H1 (cell line): ENCODE results near the gene CCDC7. TPM values are rescaled to one million over a fixed set of nuclear protein-coding genes. Genes with fewer than 3 reads are reported as not detected.

Source experiments
- CTCF ChIA-PET: fragments of 300-600 bp; sonication (Branson Sonifier 250); formaldehyde crosslinking; loops from one replicate; lab custom pipeline; 2021; ENCODE audit not compliant: partially characterized antibody; lab: Charles Lee
- POLR2A ChIA-PET: fragments of 300-600 bp; sonication (Branson Sonifier 250); formaldehyde crosslinking; loops from one replicate; lab custom pipeline; 2021; ENCODE audit warnings: inconsistent platforms; ENCODE audit not compliant: partially characterized antibody; lab: Charles Lee
- DNase-seq, 2 experiments: peaks; one replicate each; pipeline versions ENCODE4 v3.0.0 to v3.0.0-alpha.2; 2010 to 2022; ENCODE audit warnings: low spot score in 2 of 2, low read depth in 1 of 2, mixed read lengths in 1 of 2
- FAIRE-seq: peaks from 2 replicates; lab custom pipeline; 2011; peaks lifted over from hg19 to GRCh38; lab: Jason Lieb, UNC
- H2AFZ ChIP-seq: 2 replicates; pipeline ENCODE4 v1.8.1; 2012; ENCODE audit warnings: low read length, inconsistent platforms
- H2AK5ac ChIP-seq: 2 replicates; pipeline ENCODE4 v1.6.1; 2013; ENCODE audit warnings: low read depth, low read length
- H2BK120ac ChIP-seq: replicated peaks from 2 replicates; pipeline ENCODE3; 2013; ENCODE audit warnings: low read depth, low read length, inconsistent platforms
- H2BK12ac ChIP-seq: 2 replicates; pipeline ENCODE4 v1.6.1; 2013; ENCODE audit warnings: low read depth, low read length
- H2BK15ac ChIP-seq: 2 replicates; pipeline ENCODE4 v1.6.1; 2013; ENCODE audit warnings: low read length
- H2BK20ac ChIP-seq: 2 replicates; pipeline ENCODE4 v1.6.1; 2013; ENCODE audit warnings: low read length
- H2BK5ac ChIP-seq: 2 replicates; pipeline ENCODE4 v1.6.1; 2013; ENCODE audit warnings: low read depth, low read length
- H3K14ac ChIP-seq: 2 replicates; pipeline ENCODE4 v1.6.1; 2013; ENCODE audit warnings: inconsistent platforms; ENCODE audit not compliant: insufficient read length
- H3K18ac ChIP-seq: 2 replicates; pipeline ENCODE4 v1.6.1; 2013; ENCODE audit warnings: low read length; ENCODE audit errors: extremely low read depth
- H3K23ac ChIP-seq: 2 replicates; pipeline ENCODE4 v1.6.1; 2013; ENCODE audit warnings: inconsistent platforms; ENCODE audit not compliant: insufficient read length
- H3K23me2 ChIP-seq: 2 replicates; pipeline ENCODE4 v1.6.1; 2013; ENCODE audit warnings: low read depth, low read length
- H3K27ac ChIP-seq: 2 replicates; pipeline ENCODE4 v1.6.1; 2011; ENCODE audit warnings: low read depth, low read length, inconsistent platforms
- H3K27me3 ChIP-seq, 4 experiments: replicated peaks in 1 of 4; 1 replicate in 1 of 4; 2 replicates in 3 of 4; pipeline versions ENCODE4 v1.6.1 to v1.8.1; 2011 to 2013; ENCODE audit warnings: low read length in 3 of 4, mild to moderate bottlenecking in 3 of 4, inconsistent platforms in 2 of 4, mixed read lengths in 2 of 4, moderate library complexity in 1 of 4; ENCODE audit not compliant: control insufficient read depth in 3 of 4, insufficient read depth in 3 of 4; ENCODE audit errors: extremely low read depth in 1 of 4
- H3K36me3 ChIP-seq, 4 experiments: 2 replicates each; pipeline versions ENCODE4 v1.6.1 to v1.8.1; 2011 to 2013; ENCODE audit warnings: mild to moderate bottlenecking in 4 of 4, low read length in 3 of 4, moderate library complexity in 2 of 4, control low read depth in 1 of 4, inconsistent platforms in 1 of 4; ENCODE audit not compliant: insufficient read depth in 4 of 4, control insufficient read depth in 2 of 4
- H3K4ac ChIP-seq: replicated peaks from 2 replicates; pipeline ENCODE3; 2013; ENCODE audit warnings: low read length, low read depth, mixed read lengths, inconsistent platforms; ENCODE audit not compliant: insufficient read length
- H3K4me1 ChIP-seq, 4 experiments: replicated peaks in 1 of 4; 1 replicate in 1 of 4; 2 replicates in 3 of 4; pipeline versions ENCODE4 v1.6.1 to v1.8.1; 2011 to 2013; ENCODE audit warnings: low read length in 3 of 4, inconsistent platforms in 2 of 4, mixed read lengths in 1 of 4; ENCODE audit not compliant: insufficient read depth in 4 of 4, control insufficient read depth in 3 of 4
- H3K4me2 ChIP-seq, 2 experiments: 2 replicates each; pipeline versions ENCODE4 v1.6.1 to v1.8.1; 2011 to 2013; ENCODE audit warnings: low read depth in 2 of 2, low read length in 2 of 2, control low read depth in 1 of 2, inconsistent platforms in 1 of 2, mild to moderate bottlenecking in 1 of 2; ENCODE audit not compliant: insufficient read depth in 1 of 2
- H3K4me3 ChIP-seq, 4 experiments: fragments of 200-600, 300-600 bp in 1 of 4; sonication (generic), shearing (Covaris generic), sonication (Bioruptor Twin) in 1 of 4; 2 replicates each; pipeline versions ENCODE4 v1.5.1 to v1.8.1; 2011 to 2016; ENCODE audit warnings: low read length in 4 of 4, low read depth in 3 of 4, control low read depth in 2 of 4, inconsistent platforms in 2 of 4, mild to moderate bottlenecking in 2 of 4, mixed read lengths in 1 of 4, moderate library complexity in 1 of 4; ENCODE audit not compliant: insufficient read depth in 2 of 4; ENCODE audit errors: extremely low read depth in 1 of 4
- H3K56ac ChIP-seq: replicated peaks from 2 replicates; pipeline ENCODE3; 2013; ENCODE audit warnings: low read depth, mild to moderate bottlenecking, mixed read lengths, low read length, inconsistent platforms; ENCODE audit not compliant: insufficient read length
- H3K79me1 ChIP-seq: 2 replicates; pipeline ENCODE4 v1.6.1; 2013; ENCODE audit warnings: low read depth, low read length, control low read depth
- H3K79me2 ChIP-seq, 2 experiments: 2 replicates each; pipeline versions ENCODE4 v1.6.1 to v1.8.1; 2012 to 2013; ENCODE audit warnings: low read length in 2 of 2, mild to moderate bottlenecking in 2 of 2, inconsistent platforms in 1 of 2; ENCODE audit not compliant: insufficient read depth in 2 of 2, control insufficient read depth in 1 of 2
- H3K9ac ChIP-seq, 4 experiments: replicated peaks in 1 of 4; 1 replicate in 1 of 4; 2 replicates in 3 of 4; pipeline versions ENCODE4 v1.6.1 to v1.8.1; 2011 to 2013; ENCODE audit warnings: low read depth in 3 of 4, low read length in 3 of 4, control low read depth in 2 of 4, mild to moderate bottlenecking in 2 of 4, moderate library complexity in 2 of 4, inconsistent platforms in 1 of 4; ENCODE audit errors: extremely low read depth in 1 of 4
- H3K9me3 ChIP-seq, 2 experiments: 2 replicates each; pipeline versions ENCODE4 v1.6.1 to v1.8.1; 2012 to 2013; ENCODE audit warnings: mild to moderate bottlenecking in 2 of 2, moderate library complexity in 2 of 2, control low read depth in 1 of 2, inconsistent platforms in 1 of 2, low read depth in 1 of 2, low read length in 1 of 2, mixed read lengths in 1 of 2; ENCODE audit not compliant: insufficient read depth in 2 of 2
- H4K20me1 ChIP-seq, 2 experiments: replicated peaks in 1 of 2; 2 replicates each; pipeline versions ENCODE3 to v1.8.1; 2011 to 2013; ENCODE audit warnings: inconsistent platforms in 2 of 2, low read length in 2 of 2, mild to moderate bottlenecking in 1 of 2; ENCODE audit not compliant: insufficient read depth in 2 of 2, control insufficient read depth in 1 of 2
- H4K5ac ChIP-seq: 2 replicates; pipeline ENCODE4 v1.6.1; 2013; ENCODE audit warnings: low read length, low read depth, mixed read lengths, inconsistent platforms; ENCODE audit not compliant: insufficient read length
- H4K8ac ChIP-seq: 2 replicates; pipeline ENCODE4 v1.8.0; 2013; ENCODE audit warnings: mild to moderate bottlenecking, moderate library complexity, low read length, inconsistent platforms; ENCODE audit not compliant: insufficient read depth; ENCODE audit errors: extremely low read depth
- H4K91ac ChIP-seq: replicated peaks from 2 replicates; pipeline ENCODE3; 2013; ENCODE audit warnings: low read length, mixed read lengths, inconsistent platforms; ENCODE audit not compliant: insufficient read length
- CBX5 ChIP-seq: fragments of 300-800, 300-1000 bp; sonication (generic); IDR thresholded peaks from 2 replicates; pipeline ENCODE4 v1.7.1; 2016; ENCODE audit warnings: antibody characterized with exemption, low read length, low read depth
- CBX8 ChIP-seq: fragments of 300-800, 300-1000 bp; sonication (generic); IDR thresholded peaks from 2 replicates; pipeline ENCODE4 v1.7.1; 2016; ENCODE audit warnings: low read depth, low read length, borderline replicate concordance
- EGR1 ChIP-seq: IDR thresholded peaks from 2 replicates; pipeline ENCODE4 v1.6.1; 2011; ENCODE audit warnings: low read depth, low read length, borderline replicate concordance
- GABPA ChIP-seq: IDR thresholded peaks from 2 replicates; pipeline ENCODE4 v1.6.1; 2011; ENCODE audit warnings: mild to moderate bottlenecking, low read length, moderate library complexity, borderline replicate concordance; ENCODE audit not compliant: insufficient read depth
- NANOG ChIP-seq: IDR thresholded peaks from 2 replicates; pipeline ENCODE4 v1.6.1; 2011; ENCODE audit warnings: low read length, low read depth, mild to moderate bottlenecking, inconsistent platforms; ENCODE audit not compliant: insufficient read depth, poor library complexity, severe bottlenecking
- NRF1 ChIP-seq: IDR thresholded peaks from 2 replicates; pipeline ENCODE4 v1.6.1; 2011; ENCODE audit warnings: mild to moderate bottlenecking, low read depth, low read length, improper control_type of control experiment
- POU5F1 ChIP-seq: IDR thresholded peaks from 2 replicates; pipeline ENCODE4 v1.6.1; 2011; ENCODE audit warnings: low read depth, mild to moderate bottlenecking, low read length, moderate library complexity
- WGBS, 2 experiments: shearing (Covaris generic) in 1 of 2; methylation state at CpG; one replicate each; pipeline versions ENCODE4 v1.1.6 to v1.1.7; 2013 to 2015; ENCODE audit warnings: low lambda C conversion rate in 2 of 2, mixed read lengths in 2 of 2, inconsistent platforms in 1 of 2, low coverage in 1 of 2, missing lambda C conversion rate in 1 of 2; ENCODE audit not compliant: insufficient replicate concordance in 2 of 2, insufficient coverage in 1 of 2, insufficient read length in 1 of 2; ENCODE audit errors: extremely low coverage in 1 of 2, missing lambda C conversion rate in 1 of 2; 5-methylcytosine and 5-hydroxymethylcytosine counted together
- polyA plus RNA-seq, 7 experiments: library from polyadenylated mRNA; depleted of rRNA in 3 of 7; stranded (reverse) in 5 of 7; unstranded in 2 of 7; fragments of >200 nt in 5 of 7; fragments of 200-250 nt in 2 of 7; gene quantifications; 1 replicate in 5 of 7; 2 replicates in 1 of 7; 4 replicates in 1 of 7; pipeline versions ENCODE4 v1.2.1 to v1.2.3, GENCODE V29; 2011 to 2013; ENCODE audit warnings: missing spikeins in 2 of 7, mixed read lengths in 2 of 7
- total RNA-seq: library from RNA; stranded (reverse); fragmentation: NEBNext Ultra II Directional; extraction: Animal tissue kit (Norgen Biotek cat#: 25700); gene quantifications from 2 replicates; pipeline ENCODE4 v1.2.1, GENCODE V29; 2021

Gene CCDC7
- total and polyA plus RNA-seq, 2 of the 8 experiments (the other 6 are each of a cell fraction or from before 2014, with no cell fraction given), result 0.18 to 0.74 TPM

GRCh38 chr10:32922170-32922569 lies 476.2 kb downstream of the CCDC7 start:
- Histone ChIP-seq H4K20me1 (no peaks in the 10 kb centered on the region), H3K36me3 (peaks cover 16 to 75% (median 55%) of the 10 kb centered on the region in 4 experiments)

More at GRCh38 chr10:32922170-32922569, 476.2 kb downstream of the CCDC7 start:
- no peak overlapping the region for H3K14ac ChIP-seq
- H4K5ac ChIP-seq, result no peak overlapping the region
- no peak overlapping the region for H2BK5ac ChIP-seq
- no peak overlapping the region for H2BK20ac ChIP-seq
- H3K27ac ChIP-seq, result no peak overlapping the region
- ChIA-PET CTCF (no interaction called here), POLR2A (no interaction called here)
- H4K8ac ChIP-seq, result no peak overlapping the region
- no peaks in the 10 kb centered on the region for H3K4me1 ChIP-seq
- no peak overlapping the region for H3K9ac ChIP-seq
- H3K18ac ChIP-seq, result no peak overlapping the region
- FAIRE-seq (peak; percentile 32), DNase-seq (no peak)
- 89% methylated on average over 2 of the region's 2 CpGs; no CpG with 5 or more reads in 1 of the 2 experiments for WGBS, 2 experiments
- peaks cover 0 to 3% of the 10 kb centered on the region in 2 experiments; a peak in 2 of 4 replicates for H3K79me2 ChIP-seq
- H3K79me1 ChIP-seq, result peaks cover 2% of the 10 kb centered on the region; the same call in 1 of the 2 replicates
- no peak overlapping the region for H3K4me2 ChIP-seq
- no peak overlapping the region for H3K4ac ChIP-seq
- H2BK15ac ChIP-seq, result no peak overlapping the region
- no peak for TF ChIP-seq GABPA
- TF ChIP-seq NANOG, result no peak
- no peak for TF ChIP-seq EGR1
- no peak for TF ChIP-seq POU5F1
- no peak for TF ChIP-seq NRF1
- no peak for TF ChIP-seq CBX5
- TF ChIP-seq CBX8, result no peak
- no peak overlapping the region for H2BK12ac ChIP-seq
- H2AFZ ChIP-seq, result no peak overlapping the region
- H3K56ac ChIP-seq, result no peak overlapping the region
- no peak overlapping the region for H3K4me3 ChIP-seq
- no peak overlapping the region for H2BK120ac ChIP-seq
- no peak overlapping the region for H3K23ac ChIP-seq
- no peaks in the 10 kb centered on the region for H3K23me2 ChIP-seq
- H3K9me3 ChIP-seq, result no peaks in the 10 kb centered on the region
- H4K91ac ChIP-seq, result no peak overlapping the region
- H3K27me3 ChIP-seq, result peaks cover 0 to 1% (median 0%) of the 10 kb centered on the region in 4 experiments; a peak in 1 of 7 replicates
- H2AK5ac ChIP-seq, result no peak overlapping the region
